HUES6 (cell line): ENCODE data around the gene NCKAP5.

Source experiments
- H3K27ac ChIP-seq: 2 replicates; pipeline ENCODE4 v1.7.0; 2013; ENCODE audit warnings: low read depth, mild to moderate bottlenecking, low read length, inconsistent platforms
- H3K27me3 ChIP-seq: 2 replicates; pipeline ENCODE4 v1.6.1; 2013; ENCODE audit warnings: low read length; ENCODE audit not compliant: control insufficient read depth, insufficient read depth
- H3K36me3 ChIP-seq: 2 replicates; pipeline ENCODE4 v1.6.1; 2013; ENCODE audit warnings: low read length; ENCODE audit not compliant: control insufficient read depth, insufficient read depth
- H3K4me1 ChIP-seq: 2 replicates; pipeline ENCODE4 v1.6.1; 2013; ENCODE audit warnings: low read length; ENCODE audit not compliant: control insufficient read depth, insufficient read depth
- H3K4me3 ChIP-seq: 2 replicates; pipeline ENCODE4 v1.5.1; 2013; ENCODE audit warnings: low read depth, low read length
- H3K9ac ChIP-seq: one replicate; pipeline ENCODE4 v1.6.1; 2013; ENCODE audit warnings: mild to moderate bottlenecking, low read length
- H3K9me3 ChIP-seq: 2 replicates; pipeline ENCODE4 v1.6.1; 2013; ENCODE audit warnings: low read depth, low read length; ENCODE audit not compliant: control insufficient read depth, insufficient read depth

Gene NCKAP5

DNA sequence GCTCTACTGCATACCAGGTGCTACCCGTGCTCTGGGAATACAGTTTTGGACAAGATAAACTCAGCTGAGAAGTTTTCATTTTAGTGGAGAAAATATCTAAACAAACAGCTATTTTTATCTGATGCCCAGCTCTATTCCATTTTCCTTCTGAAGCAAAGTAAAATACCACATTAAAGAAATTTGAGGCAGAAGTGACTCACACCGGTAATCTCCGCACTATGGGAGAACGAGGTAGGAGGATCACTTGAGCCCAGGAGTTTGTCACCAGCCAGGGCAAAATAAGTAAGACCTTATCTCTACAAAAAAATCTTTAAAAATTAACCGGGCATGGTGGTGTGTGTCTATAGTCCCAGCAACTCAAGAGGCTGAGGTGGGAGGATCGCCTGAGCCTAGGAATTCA, 482.1 kb downstream of the NCKAP5 start:
- H3K9ac ChIP-seq: no peak overlapping the region
- H3K9me3 ChIP-seq: no peaks in the 10 kb centered on the region
- H3K27ac ChIP-seq: no peak overlapping the region
- no peaks in the 10 kb centered on the region for H3K27me3 ChIP-seq
- no peaks in the 10 kb centered on the region for H3K36me3 ChIP-seq
- no peaks in the 10 kb centered on the region for H3K4me1 ChIP-seq
- no peak overlapping the region for H3K4me3 ChIP-seq

DNA sequence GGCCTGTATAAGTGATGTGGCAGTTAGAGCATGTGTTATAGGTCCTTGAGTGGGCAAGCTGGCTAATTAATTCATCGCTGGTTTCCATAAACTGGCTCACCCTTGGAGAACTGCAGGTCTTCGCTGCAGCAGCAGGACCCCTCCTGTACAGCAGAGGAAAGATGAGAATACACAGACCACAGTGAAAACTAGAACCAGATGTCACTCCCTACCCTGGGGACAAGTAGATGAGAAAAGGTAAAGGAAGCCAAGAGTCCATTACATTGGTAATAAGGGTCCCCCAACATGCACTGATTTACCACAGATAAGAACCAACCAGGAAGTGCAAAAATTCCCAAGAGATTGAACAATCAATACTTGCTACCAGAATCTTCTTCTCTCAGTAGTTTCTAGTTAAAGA, 482.6 kb downstream of the NCKAP5 start:
- H3K4me1 ChIP-seq: no peaks in the 10 kb centered on the region
- H3K27me3 ChIP-seq: no peaks in the 10 kb centered on the region
- no peaks in the 10 kb centered on the region for H3K36me3 ChIP-seq
- H3K9me3 ChIP-seq: no peaks in the 10 kb centered on the region
- H3K27ac ChIP-seq: no peak overlapping the region
- H3K4me3 ChIP-seq: no peak overlapping the region
- H3K9ac ChIP-seq: no peak overlapping the region

DNA sequence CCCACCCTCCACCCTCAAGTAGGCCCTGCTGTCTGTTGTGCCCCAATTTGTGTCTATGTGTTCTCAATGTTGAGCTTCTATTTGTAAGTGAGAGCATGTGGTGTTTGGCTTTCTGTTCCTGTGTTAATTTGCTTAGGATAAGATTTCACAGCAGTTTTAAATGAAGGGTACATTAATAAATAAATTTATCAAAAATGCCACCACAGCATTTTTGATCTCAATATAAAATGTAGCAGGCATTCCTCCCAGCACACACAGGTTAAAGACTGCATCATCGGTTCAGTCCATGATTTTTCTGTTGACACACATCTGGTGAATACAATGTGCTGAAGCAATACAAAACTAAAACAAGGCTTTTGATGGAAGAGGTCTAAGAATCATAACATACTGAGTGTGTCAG, 486.2 kb downstream of the NCKAP5 start:
- H3K9me3 ChIP-seq: no peaks in the 10 kb centered on the region
- H3K9ac ChIP-seq: no peak overlapping the region
- H3K27ac ChIP-seq: no peak overlapping the region
- no peaks in the 10 kb centered on the region for H3K4me1 ChIP-seq
- H3K36me3 ChIP-seq: no peaks in the 10 kb centered on the region
- H3K4me3 ChIP-seq: no peak overlapping the region
- H3K27me3 ChIP-seq: no peaks in the 10 kb centered on the region

DNA sequence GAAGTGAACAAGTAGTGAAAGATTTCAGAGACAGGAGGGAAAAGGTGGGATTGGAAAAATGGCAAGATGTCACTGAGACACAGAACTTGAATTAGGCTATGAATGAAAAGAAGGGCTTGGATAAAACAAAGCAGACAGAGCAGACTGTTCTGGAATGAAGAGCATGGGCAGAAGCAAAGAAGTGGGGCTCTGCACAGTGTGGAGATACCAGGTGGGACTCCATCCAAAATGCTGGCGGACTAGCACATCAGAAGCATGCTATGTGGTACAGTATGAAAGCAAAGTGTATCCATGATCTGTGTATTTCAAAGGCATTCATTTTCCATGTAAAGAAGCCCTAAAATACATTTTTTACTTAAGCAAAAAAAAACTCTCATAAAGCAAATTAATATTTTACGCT, 487.4 kb downstream of the NCKAP5 start:
- Histone ChIP-seq H3K9me3 (no peaks in the 10 kb centered on the region), H3K27ac (no peak overlapping the region), H3K9ac (no peak overlapping the region), H3K4me3 (no peak overlapping the region), H3K27me3 (no peaks in the 10 kb centered on the region), H3K4me1 (no peaks in the 10 kb centered on the region), H3K36me3 (no peaks in the 10 kb centered on the region)

DNA sequence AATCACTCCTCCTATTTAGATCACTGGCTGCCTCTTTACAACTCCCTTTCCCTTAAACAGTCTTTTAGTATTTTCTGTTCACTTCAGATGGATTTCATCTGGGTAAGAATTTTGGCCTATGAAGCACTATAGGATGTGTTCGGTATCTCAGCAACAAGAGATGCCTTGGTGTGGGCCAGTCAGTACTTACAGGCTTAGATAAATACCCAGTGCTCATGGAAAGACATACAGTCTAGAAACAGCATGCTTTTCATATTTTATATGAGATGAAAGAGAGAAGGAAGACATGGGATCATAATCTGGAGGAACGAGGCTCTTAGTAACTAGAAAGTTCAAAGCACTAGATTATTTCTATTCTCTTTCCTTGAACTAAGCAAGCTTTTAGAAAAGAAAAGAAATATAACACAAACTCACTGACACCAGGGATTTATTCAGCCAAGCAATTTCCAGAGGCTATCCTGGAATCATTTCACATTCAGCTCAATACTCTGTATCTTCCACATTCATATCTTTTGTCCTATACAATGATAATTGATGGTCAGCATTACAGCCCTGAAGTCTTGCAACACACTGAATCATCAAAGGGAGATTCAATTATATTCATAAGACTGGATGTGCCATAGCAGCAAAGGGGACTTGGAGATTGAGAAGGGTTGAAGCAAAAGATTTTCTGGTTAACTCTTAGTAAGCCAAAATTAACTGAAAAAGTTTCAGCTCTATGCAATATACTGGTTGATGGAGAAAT, 489.4 kb downstream of the NCKAP5 start:
- Histone ChIP-seq H3K4me1 (no peaks in the 10 kb centered on the region), H3K9ac (no peak overlapping the region), H3K27me3 (no peaks in the 10 kb centered on the region), H3K36me3 (no peaks in the 10 kb centered on the region), H3K9me3 (no peaks in the 10 kb centered on the region), H3K4me3 (no peak overlapping the region), H3K27ac (no peak overlapping the region)

- Histone ChIP-seq H3K36me3 (no peaks in the 10 kb centered on the region), H3K4me1 (no peaks in the 10 kb centered on the region), H3K4me3 (no peak overlapping the region), H3K27ac (no peak overlapping the region), H3K27me3 (no peaks in the 10 kb centered on the region), H3K9ac (no peak overlapping the region), H3K9me3 (no peaks in the 10 kb centered on the region)
These were observed 490.9 kb downstream of the NCKAP5 start for GRCh38 chr2:133077269-133077822.

GRCh38 chr2:133072837-133073694, 495.2 kb downstream of the NCKAP5 start:
- H3K27me3 ChIP-seq: no peaks in the 10 kb centered on the region
- H3K9ac ChIP-seq: no peak overlapping the region
- H3K9me3 ChIP-seq: no peaks in the 10 kb centered on the region
- no peaks in the 10 kb centered on the region for H3K4me1 ChIP-seq
- no peak overlapping the region for H3K27ac ChIP-seq
- H3K36me3 ChIP-seq: no peaks in the 10 kb centered on the region
- no peak overlapping the region for H3K4me3 ChIP-seq

DNA sequence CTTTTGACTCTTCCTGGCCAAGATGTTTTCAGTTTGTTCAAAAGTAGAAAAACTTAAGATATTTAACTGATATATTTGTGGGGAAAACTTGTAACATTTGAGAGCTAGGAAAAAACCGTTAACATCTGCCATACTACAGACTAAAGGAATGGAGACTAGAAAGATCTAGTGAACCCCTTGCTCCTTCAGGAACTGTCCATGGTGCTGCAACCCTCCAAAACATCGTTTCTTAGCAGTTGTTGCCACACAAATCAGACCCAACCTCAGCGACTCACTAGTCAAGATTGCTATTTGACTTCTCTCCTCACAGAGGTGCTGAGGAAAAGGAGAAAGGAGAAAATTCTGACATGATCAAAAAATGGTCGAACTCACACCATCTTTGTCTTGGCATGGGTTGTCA, 504.5 kb downstream of the NCKAP5 start:
- no peaks in the 10 kb centered on the region for H3K27me3 ChIP-seq
- no peak overlapping the region for H3K4me3 ChIP-seq
- no peak overlapping the region for H3K27ac ChIP-seq
- no peak overlapping the region for H3K9ac ChIP-seq
- no peaks in the 10 kb centered on the region for H3K36me3 ChIP-seq
- no peaks in the 10 kb centered on the region for H3K9me3 ChIP-seq
- no peaks in the 10 kb centered on the region for H3K4me1 ChIP-seq

DNA sequence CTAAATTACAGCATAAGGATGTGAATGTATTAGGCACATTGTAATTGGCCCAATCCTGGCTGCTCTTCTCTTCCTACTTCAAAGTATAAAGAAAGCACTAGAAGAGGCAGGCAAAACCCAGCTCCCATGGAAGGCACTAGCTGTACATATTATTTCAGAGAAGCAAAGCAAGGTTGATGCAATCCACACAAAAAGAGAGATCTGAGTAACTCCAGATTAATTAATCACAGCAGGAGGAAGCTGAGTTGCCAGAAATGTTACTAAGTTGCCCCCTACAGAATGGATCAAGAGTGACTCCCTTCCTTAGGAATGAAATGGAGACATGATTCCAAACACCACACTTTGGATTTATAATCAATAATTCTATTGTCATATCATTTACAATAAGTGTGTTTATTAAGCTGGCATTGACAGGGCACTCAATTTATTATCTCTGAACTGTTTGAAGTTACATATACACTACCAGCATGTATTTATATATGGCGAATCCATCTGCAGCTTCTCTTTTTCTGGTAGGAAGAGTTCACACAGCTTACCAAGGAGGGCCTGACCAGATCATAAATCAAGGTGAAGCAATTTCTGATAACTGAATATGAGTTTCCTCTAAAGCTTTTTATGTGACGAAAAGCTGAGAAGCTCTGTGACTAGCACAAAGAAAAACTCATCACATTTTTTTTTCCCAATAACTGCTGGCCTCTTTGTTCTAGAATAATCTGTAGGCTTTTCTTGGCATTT, 505.2 kb downstream of the NCKAP5 start:
- H3K9me3 ChIP-seq: no peaks in the 10 kb centered on the region
- no peaks in the 10 kb centered on the region for H3K4me1 ChIP-seq
- no peaks in the 10 kb centered on the region for H3K36me3 ChIP-seq
- H3K27me3 ChIP-seq: no peaks in the 10 kb centered on the region
- H3K4me3 ChIP-seq: no peak overlapping the region
- H3K9ac ChIP-seq: no peak overlapping the region
- no peak overlapping the region for H3K27ac ChIP-seq

DNA sequence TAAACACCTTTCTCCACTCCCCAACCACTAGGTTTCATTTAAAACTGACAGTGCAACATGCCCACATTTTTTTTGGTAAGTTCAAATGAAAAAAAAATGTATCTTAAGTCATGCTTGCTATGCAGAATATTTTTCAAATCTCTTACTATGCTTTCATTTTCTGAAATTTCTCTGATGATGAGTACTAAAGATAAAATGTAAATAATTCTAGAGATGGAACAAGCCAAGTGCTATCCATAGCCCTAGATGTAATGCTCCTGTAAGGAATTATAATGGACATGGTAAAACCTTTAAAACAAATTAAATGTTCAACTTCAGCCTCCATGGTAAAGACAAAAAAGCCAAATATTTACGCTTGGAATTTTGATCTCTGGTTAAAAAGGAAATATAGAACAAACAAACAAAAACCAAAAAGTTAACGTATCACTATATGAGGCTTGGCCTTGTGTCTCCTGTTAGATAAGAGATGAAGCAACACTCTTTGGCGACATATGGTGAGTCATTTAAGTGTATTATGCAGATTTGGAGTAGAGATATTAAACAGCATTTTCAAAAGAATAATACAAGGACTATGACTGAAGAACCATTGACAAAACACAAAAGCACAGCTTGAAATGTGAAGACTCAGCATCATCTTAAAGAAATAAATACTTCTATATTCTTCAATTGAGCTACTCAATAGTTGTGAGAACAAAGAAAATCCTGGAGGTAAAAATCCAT, 506.2 kb downstream of the NCKAP5 start:
- Histone ChIP-seq H3K9me3 (no peaks in the 10 kb centered on the region), H3K4me3 (no peak overlapping the region), H3K4me1 (no peaks in the 10 kb centered on the region), H3K27me3 (no peaks in the 10 kb centered on the region), H3K9ac (no peak overlapping the region), H3K36me3 (no peaks in the 10 kb centered on the region), H3K27ac (no peak overlapping the region)
